GM12878 (cell line): ENCODE measurements around the gene SMIM14. TPM values are rescaled to one million over a fixed set of nuclear protein-coding genes. Genes with fewer than 3 reads are reported as not detected.

Source experiments
- ATAC-seq: fragments of 200-7000 bp; cut with Tn5 transposase; 3 replicates; pipeline ENCODE4 v1.9.1; 2020; ENCODE audit warnings: mild to moderate bottlenecking, moderate library complexity
- BruUV-seq: library from RNA; stranded (reverse); fragments of 400-500 nt; replicated peaks from 2 replicates; lab custom pipeline; 2021; lab: Mats Ljungman, UMichigan
- CTCF ChIA-PET: fragments of 300-600 bp; sonication (Branson Sonifier 250); formaldehyde crosslinking; extraction: SDS; loops from one replicate; lab custom pipeline; 2021; ENCODE audit warnings: inconsistent platforms; lab: Yijun Ruan, JAX
- POLR2A ChIA-PET: fragments of 350-600 bp; formaldehyde crosslinking; extraction: SDS; loops from one replicate; lab custom pipeline; 2021; ENCODE audit warnings: inconsistent platforms; lab: Charles Lee
- RAD21 ChIA-PET: fragments of 300-600 bp; sonication (Branson Sonifier 250); formaldehyde crosslinking; loops from one replicate; lab custom pipeline; 2023; ENCODE audit warnings: antibody characterized with exemption; ENCODE audit not compliant: unreplicated experiment; lab: Charles Lee
- SMC1A ChIA-PET: fragments of 300-600 bp; sonication (Branson Sonifier 250); formaldehyde crosslinking; loops from one replicate; lab custom pipeline; 2023; ENCODE audit not compliant: unreplicated experiment, uncharacterized antibody; lab: Charles Lee
- DNase-seq: peaks from one replicate; pipeline ENCODE4 v3.0.0-alpha.2; 2011; ENCODE audit warnings: low read depth, low spot score
- FAIRE-seq: peaks from 3 replicates; lab custom pipeline; 2011; peaks lifted over from hg19 to GRCh38; lab: Jason Lieb, UNC
- H2AFZ ChIP-seq: 2 replicates; pipeline ENCODE4 v1.6.0; 2011; ENCODE audit warnings: low read depth, low read length, control low read depth; ENCODE audit not compliant: control insufficient read depth
- H3K27ac ChIP-seq: 2 replicates; pipeline ENCODE4 v1.5.1; 2011; ENCODE audit warnings: control low read depth; ENCODE audit not compliant: control insufficient read depth, insufficient read depth
- H3K27me3 ChIP-seq, 2 experiments: replicated peaks in 1 of 2; 2 replicates each; pipeline versions ENCODE4 v1.6.0 to v1.6.1; 2011; ENCODE audit warnings: low read length in 1 of 2; ENCODE audit not compliant: control insufficient read depth in 2 of 2, insufficient read depth in 2 of 2
- H3K36me3 ChIP-seq, 2 experiments: 2 replicates each; pipeline ENCODE4 v1.5.1; 2011; ENCODE audit warnings: low read length in 1 of 2; ENCODE audit not compliant: control insufficient read depth in 2 of 2, insufficient read depth in 2 of 2
- H3K4me1 ChIP-seq: 2 replicates; pipeline ENCODE4 v1.6.1; 2011; ENCODE audit warnings: mild to moderate bottlenecking, low read length, moderate library complexity, mixed read lengths; ENCODE audit not compliant: control insufficient read depth, insufficient read depth
- H3K4me2 ChIP-seq: 2 replicates; pipeline ENCODE4 v1.6.0; 2011; ENCODE audit warnings: control low read depth; ENCODE audit not compliant: control insufficient read depth, insufficient read depth
- H3K4me3 ChIP-seq: fragments of 200-600 bp; sonication (generic); 2 replicates; pipeline ENCODE4 v1.5.1; 2016
- H3K79me2 ChIP-seq: 2 replicates; pipeline ENCODE4 v1.6.0; 2011; ENCODE audit warnings: low read length; ENCODE audit not compliant: control insufficient read depth, insufficient read depth
- H3K9ac ChIP-seq: 2 replicates; pipeline ENCODE4 v1.8.0; 2011; ENCODE audit warnings: low read length, control low read depth, mixed read lengths; ENCODE audit not compliant: control insufficient read depth, insufficient read depth
- H3K9me3 ChIP-seq: replicated peaks from 3 replicates; pipeline ENCODE4 v1.5.1; 2011; ENCODE audit warnings: mild to moderate bottlenecking, low read length; ENCODE audit not compliant: control insufficient read depth, insufficient read depth
- H4K20me1 ChIP-seq: 2 replicates; pipeline ENCODE4 v1.6.0; 2011; ENCODE audit not compliant: control insufficient read depth, insufficient read depth
- CREB1 ChIP-seq: IDR thresholded peaks from 2 replicates; pipeline ENCODE4 v1.6.1; 2012; ENCODE audit warnings: low read depth, mild to moderate bottlenecking, inconsistent platforms
- E4F1 ChIP-seq: fragments of 450-650 bp; IDR thresholded peaks from 2 replicates; pipeline ENCODE4 v1.6.1; 2018; ENCODE audit warnings: borderline replicate concordance, mild to moderate bottlenecking; ENCODE audit not compliant: partially characterized antibody
- HDAC2 ChIP-seq: fragments of 200-600 bp; sonication (generic); IDR thresholded peaks from 2 replicates; pipeline ENCODE4 v1.6.1; 2017
- PKNOX1 ChIP-seq: fragments of 450-650 bp; IDR thresholded peaks from 2 replicates; pipeline ENCODE4 v1.6.1; 2016; ENCODE audit warnings: mild to moderate bottlenecking
- SKIL ChIP-seq: fragments of 450-650 bp; IDR thresholded peaks from 2 replicates; pipeline ENCODE4 v1.6.1; 2017; ENCODE audit warnings: mild to moderate bottlenecking, low read depth, inconsistent platforms; ENCODE audit not compliant: poor library complexity, severe bottlenecking
- SMAD1 ChIP-seq: fragments of 450-650 bp; IDR thresholded peaks from 2 replicates; pipeline ENCODE4 v1.6.1; 2018; ENCODE audit warnings: mild to moderate bottlenecking, low read depth; ENCODE audit not compliant: partially characterized antibody
- SMC3 ChIP-seq: IDR thresholded peaks from 2 replicates; pipeline ENCODE4 v1.6.1; 2011; ENCODE audit warnings: low read length, improper control_type of control experiment, borderline replicate concordance
- SUPT20H ChIP-seq: IDR thresholded peaks from 2 replicates; pipeline ENCODE4 v1.6.1; 2011; ENCODE audit warnings: low read depth, mild to moderate bottlenecking, low read length, moderate library complexity, borderline replicate concordance; ENCODE audit not compliant: control insufficient read depth
- SUZ12 ChIP-seq: fragments of 200-600 bp; sonication (generic); IDR thresholded peaks from one replicate; pipeline ENCODE4 v1.6.1; 2018; ENCODE audit warnings: antibody characterized with exemption, mild to moderate bottlenecking; ENCODE audit not compliant: unreplicated experiment
- YBX1 ChIP-seq: fragments of 450-650 bp; IDR thresholded peaks from 2 replicates; pipeline ENCODE4 v1.6.1; 2016; ENCODE audit warnings: antibody characterized with exemption
- ZNF687 ChIP-seq: fragments of 450-650 bp; IDR thresholded peaks from 2 replicates; pipeline ENCODE4 v1.6.1; 2017; ENCODE audit warnings: mild to moderate bottlenecking, moderate library complexity
- ZSCAN29 ChIP-seq: fragments of 450-650 bp; IDR thresholded peaks from 2 replicates; pipeline ENCODE4 v1.6.1; 2017; ENCODE audit warnings: mild to moderate bottlenecking, moderate library complexity
- WGBS: methylation state at CpG from one replicate; pipeline ENCODE4 v1.1.6; 2016; ENCODE audit warnings: low lambda C conversion rate; ENCODE audit not compliant: insufficient replicate concordance, insufficient coverage; ENCODE audit errors: missing lambda C conversion rate; 5-methylcytosine and 5-hydroxymethylcytosine counted together
- in situ Hi-C: fragments of 300-500 bp; cut with MboI; formaldehyde crosslinking; loops from 9 replicates; pipeline ENCODE4 v1.14.3; 2018; ENCODE audit warnings: mixed read lengths
- intact Hi-C: fragments of 100-400 bp; cut with micrococcal nuclease; formaldehyde crosslinking; loops from one replicate; pipeline ENCODE4 v1.14.2; 2022; ENCODE audit not compliant: unreplicated experiment
- polyA plus RNA-seq, 11 experiments: library from polyadenylated mRNA; depleted of rRNA in 4 of 11; unstranded in 6 of 11; stranded (reverse) in 5 of 11; fragments of >200 nt; fragmentation: Nextera tagmentation in 4 of 11; fragmentation: Illumina TruSeq in 1 of 11; extraction: Ambion mirVana in 4 of 11; extraction: Trizol in 1 of 11; gene quantifications; 1 replicate in 1 of 11; 2 replicates in 10 of 11; pipeline versions ENCODE4 v1.2.1 to v1.2.3, GENCODE V29; 2011 to 2016; ENCODE audit warnings: inconsistent platforms in 2 of 11, missing spikeins in 2 of 11, low read depth in 1 of 11
- total RNA-seq, 4 experiments: library from RNA; depleted of rRNA in 3 of 4; stranded (reverse); fragments of >200 nt in 3 of 4; fragmentation: Illumina TruSeq in 1 of 4; extraction: Trizol in 1 of 4; gene quantifications; 2 replicates each; pipeline versions ENCODE4 v1.2.1 to v1.2.3, GENCODE V29; 2013 to 2021

SMIM14 gene
- total and polyA plus RNA-seq, 10 of the 15 experiments (the other 5 are each of a cell fraction or from before 2014, with no cell fraction given), result 125 to 671 (median 188) TPM

DNA sequence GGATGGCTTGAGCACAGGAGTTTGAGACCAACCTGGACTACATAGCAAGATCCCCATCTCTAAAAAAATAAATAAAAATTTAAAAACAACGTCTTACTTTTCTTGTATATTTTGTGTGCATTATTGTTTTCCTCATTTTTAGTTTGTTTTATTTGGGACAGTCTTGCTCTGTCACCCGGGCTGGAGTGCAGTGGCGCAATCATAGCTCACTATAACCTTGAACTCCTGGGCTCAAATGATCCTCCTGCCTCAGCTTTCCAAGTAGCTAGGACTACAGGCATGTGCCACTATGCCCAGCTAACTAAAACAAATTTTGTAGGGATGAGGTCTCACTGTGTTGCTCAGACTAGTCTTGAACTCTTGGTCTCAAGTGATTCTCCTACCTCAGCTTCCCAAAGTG, 9.5 kb upstream of the SMIM14 start:
- Histone ChIP-seq H3K4me2 (no peak overlapping the region), H4K20me1 (no peaks in the 10 kb centered on the region), H3K9me3 (no peaks in the 10 kb centered on the region), H3K4me3 (no peak overlapping the region), H3K27ac (no peak overlapping the region), H2AFZ (no peak overlapping the region), H3K27me3 (no peaks in the 10 kb centered on the region), H3K4me1 (no peaks in the 10 kb centered on the region), H3K79me2 (no peaks in the 10 kb centered on the region), H3K9ac (no peak overlapping the region), H3K36me3 (no peaks in the 10 kb centered on the region)
- DNase-seq (no peak), ATAC-seq (no peak), FAIRE-seq (no peak)
- intact Hi-C loops (no loop called here), in situ Hi-C loops (no loop called here)
- CTCF ChIA-PET, result interaction anchor here (1.0 to 2.0 kb wide), 3 partner anchors 10 to 179 kb away, joined by 3 to 4 read pairs (median 4); no protein-coding TSS in a partner anchor
- WGBS, result 84% methylated on average over 3 of the region's 3 CpGs
- RAD21 ChIA-PET, result no interaction called here
- no TSS peak for BruUV-seq
- POLR2A ChIA-PET, result interaction anchor here (2.5 kb wide), 1 partner anchor 10 kb away, joined by 9 read pairs; the partner anchor contains the start of gene SMIM14
- SMC1A ChIA-PET, result interaction anchor here (0.8 to 1.7 kb wide), 3 partner anchors 8 to 10 kb away, joined by 3 to 4 read pairs (median 3); no protein-coding TSS in a partner anchor
- TF ChIP-seq HDAC2 (no peak), SUZ12 (no peak), ZNF687 (no peak), E4F1 (no peak), PKNOX1 (no peak), SMC3 (no peak), SKIL (no peak), CREB1 (no peak), ZSCAN29 (no peak), SMAD1 (no peak), YBX1 (no peak), SUPT20H (no peak)
